Osteoblast (primary cell): ENCODE data around the gene RUNDC3A. TPM values are rescaled to one million over a fixed set of nuclear protein-coding genes. Genes with fewer than 3 reads are reported as not detected.

Experiments used
- DNase-seq: peaks from one replicate; pipeline ENCODE4 v3.0.0; 2011; ENCODE audit warnings: low spot score, mixed read lengths; ENCODE audit not compliant: insufficient read length; ENCODE audit errors: missing footprints
- H2AFZ ChIP-seq: 2 replicates; pipeline ENCODE4 v1.6.0; 2011; ENCODE audit warnings: mild to moderate bottlenecking, low read length
- H3K27ac ChIP-seq: 2 replicates; pipeline ENCODE4 v1.5.1; 2011; ENCODE audit warnings: mild to moderate bottlenecking, low read depth, low read length, moderate library complexity
- H3K27me3 ChIP-seq: 2 replicates; pipeline ENCODE4 v1.6.0; 2012; ENCODE audit warnings: mild to moderate bottlenecking, control low read depth, inconsistent platforms, low read length, moderate library complexity; ENCODE audit not compliant: insufficient read depth
- H3K36me3 ChIP-seq: 2 replicates; pipeline ENCODE4 v1.5.1; 2011; ENCODE audit warnings: mild to moderate bottlenecking, low read length, control low read depth, moderate library complexity; ENCODE audit not compliant: insufficient read depth
- H3K4me1 ChIP-seq: 2 replicates; pipeline ENCODE4 v1.5.1; 2011; ENCODE audit warnings: mild to moderate bottlenecking, low read length, control low read depth, moderate library complexity; ENCODE audit not compliant: insufficient read depth
- H3K4me2 ChIP-seq: 2 replicates; pipeline ENCODE4 v1.6.0; 2011; ENCODE audit warnings: mild to moderate bottlenecking, low read length; ENCODE audit not compliant: insufficient read depth
- H3K4me3 ChIP-seq: fragments of 200-600 bp; sonication (generic); 3 replicates; pipeline ENCODE4 v1.5.1; 2012; ENCODE audit warnings: mild to moderate bottlenecking, low read length, inconsistent platforms; ENCODE audit not compliant: insufficient read depth
- H3K79me2 ChIP-seq: 2 replicates; pipeline ENCODE4 v1.6.0; 2012; ENCODE audit warnings: mild to moderate bottlenecking, low read length, control low read depth, inconsistent platforms; ENCODE audit not compliant: insufficient read depth
- H3K9me3 ChIP-seq: 2 replicates; pipeline ENCODE4 v1.5.1; 2011; ENCODE audit warnings: low read depth, low read length, control low read depth
- H4K20me1 ChIP-seq: 2 replicates; pipeline ENCODE4 v1.6.0; 2012; ENCODE audit warnings: mild to moderate bottlenecking, low read length, control low read depth; ENCODE audit not compliant: insufficient read depth
- CTCF ChIP-seq: IDR thresholded peaks from 2 replicates; pipeline ENCODE4 v1.5.1; 2011; ENCODE audit warnings: mild to moderate bottlenecking, low read depth, low read length, moderate library complexity; ENCODE audit errors: extremely low read depth
- total RNA-seq: library from RNA; depleted of rRNA; stranded (reverse); fragments of >200 nt; gene quantifications from 2 replicates; pipeline ENCODE4 v1.2.3, GENCODE V29; 2012

The RUNDC3A gene
- total RNA-seq, 1 donor: not detected

DNA sequence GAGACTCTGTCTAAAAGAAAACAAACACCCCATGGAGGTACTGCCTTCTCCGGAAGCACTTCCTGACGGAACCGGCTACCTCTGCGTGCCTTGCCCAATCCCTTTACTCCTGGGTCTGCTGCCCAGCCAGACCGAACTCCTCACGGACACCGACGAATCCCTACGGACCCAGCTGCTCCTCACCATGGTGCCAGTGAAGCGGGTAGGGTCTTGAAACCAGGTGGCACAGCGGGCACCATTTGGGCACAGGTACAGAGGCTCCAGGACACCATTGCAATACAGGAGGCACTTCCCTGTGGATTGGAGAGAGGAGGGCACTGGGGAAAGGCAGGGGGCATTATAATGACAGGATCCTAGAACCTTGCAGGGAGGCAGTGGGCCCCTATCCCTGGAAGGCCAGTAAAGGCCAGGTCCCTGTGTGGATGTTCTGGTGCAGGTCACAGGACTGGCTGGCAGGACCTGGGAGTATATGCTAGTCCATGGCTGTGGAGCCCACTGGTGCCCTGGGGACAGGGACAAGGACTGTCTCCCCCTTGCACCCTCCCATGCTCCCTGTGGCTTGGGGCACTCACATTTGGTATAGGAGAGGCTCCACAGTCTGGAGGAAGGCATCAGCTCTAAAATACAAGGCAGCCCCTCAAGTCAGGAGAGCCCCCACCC is 14.0 kb downstream of the RUNDC3A start:
- H3K79me2 ChIP-seq: peaks cover 15% of the 10 kb centered on the region
- no peak overlapping the region for H3K27ac ChIP-seq
- no peaks in the 10 kb centered on the region for H3K9me3 ChIP-seq
- H3K4me1 ChIP-seq: peaks cover 5% of the 10 kb centered on the region
- no peak for TF ChIP-seq CTCF
- H3K27me3 ChIP-seq: peaks cover 8% of the 10 kb centered on the region
- peaks cover 15% of the 10 kb centered on the region for H3K36me3 ChIP-seq
- H3K4me2 ChIP-seq: no peak overlapping the region
- H3K4me3 ChIP-seq: no peak overlapping the region
- peaks cover 19% of the 10 kb centered on the region for H4K20me1 ChIP-seq
- DNase-seq: no peak
- H2AFZ ChIP-seq: no peak overlapping the region

- Histone ChIP-seq H3K27ac (peak overlapping the region; percentile 63), H3K9me3 (no peaks in the 10 kb centered on the region), H4K20me1 (peaks cover 19% of the 10 kb centered on the region), H3K79me2 (peaks cover 15% of the 10 kb centered on the region), H3K4me2 (peak overlapping the region; percentile 94), H3K4me3 (peak overlapping the region; percentile 88), H3K4me1 (peaks cover 8% of the 10 kb centered on the region), H3K36me3 (peaks cover 15% of the 10 kb centered on the region), H2AFZ (no peak overlapping the region), H3K27me3 (no peaks in the 10 kb centered on the region)
- no peak for TF ChIP-seq CTCF
- peak; percentile 85 for DNase-seq
These were observed 15.1 kb downstream of the RUNDC3A start for GRCh38 chr17:44323359-44324091.

DNA sequence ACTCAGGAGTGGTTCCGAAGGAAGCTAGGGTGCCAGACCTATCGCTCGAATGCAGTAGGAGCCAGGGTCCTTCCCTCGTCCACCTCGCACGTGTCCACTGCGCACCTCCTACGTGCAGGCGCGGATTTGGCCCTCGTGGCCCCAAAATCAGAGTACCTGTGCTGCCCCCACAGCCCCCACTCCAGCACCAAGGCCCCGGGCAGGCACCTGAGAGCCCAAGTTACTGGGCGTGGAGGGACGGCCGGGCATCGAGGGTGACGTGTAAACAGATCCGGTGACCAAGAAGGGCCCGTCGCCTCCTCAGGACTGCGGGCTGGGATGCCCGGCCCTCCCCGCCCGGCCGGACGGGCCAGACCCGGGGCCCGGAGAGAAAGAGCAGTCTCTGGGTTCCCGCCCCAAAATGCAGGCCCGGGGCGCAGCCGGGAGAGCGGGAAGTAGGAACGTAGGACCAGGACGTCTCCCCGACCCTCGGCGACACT is 15.7 kb downstream of the RUNDC3A start:
- DNase-seq: peak; percentile 89
- H3K79me2 ChIP-seq: peaks cover 15% of the 10 kb centered on the region
- H2AFZ ChIP-seq: peak overlapping the region; percentile 47
- no peaks in the 10 kb centered on the region for H3K9me3 ChIP-seq
- peaks cover 15% of the 10 kb centered on the region for H3K36me3 ChIP-seq
- no peak for TF ChIP-seq CTCF
- H3K27ac ChIP-seq: peak overlapping the region; percentile 63
- peaks cover 19% of the 10 kb centered on the region for H4K20me1 ChIP-seq
- peak overlapping the region; percentile 88 for H3K4me3 ChIP-seq
- H3K27me3 ChIP-seq: no peaks in the 10 kb centered on the region
- peak overlapping the region; percentile 94 for H3K4me2 ChIP-seq
- peaks cover 13% of the 10 kb centered on the region for H3K4me1 ChIP-seq
